Measurements from ENCODE around the gene CHEK2.

DNA sequence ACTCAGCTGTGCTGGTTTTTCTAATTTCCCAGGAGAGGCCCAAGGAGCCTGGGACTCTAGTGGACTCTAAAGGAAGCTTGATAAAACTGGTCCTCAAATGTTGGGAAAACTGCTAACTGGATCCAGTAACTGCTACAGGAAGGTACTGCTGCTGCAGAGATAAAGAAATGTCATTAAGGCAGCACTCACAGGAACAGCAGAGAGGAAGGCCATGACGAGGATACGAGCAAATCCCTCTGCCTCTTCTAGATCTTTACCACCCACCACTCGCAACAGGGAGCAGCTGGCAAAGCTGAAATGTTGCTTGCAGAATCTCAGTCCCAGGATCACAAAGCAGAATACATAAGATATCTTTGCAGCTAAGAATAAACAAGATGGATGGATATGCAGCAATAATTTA lies 85.4 kb downstream of the CHEK2 start:
- no peak for TF ChIP-seq POLR2A (IDR thresholded peaks at IDR 0.05)
- TF ChIP-seq, protein P1, sequence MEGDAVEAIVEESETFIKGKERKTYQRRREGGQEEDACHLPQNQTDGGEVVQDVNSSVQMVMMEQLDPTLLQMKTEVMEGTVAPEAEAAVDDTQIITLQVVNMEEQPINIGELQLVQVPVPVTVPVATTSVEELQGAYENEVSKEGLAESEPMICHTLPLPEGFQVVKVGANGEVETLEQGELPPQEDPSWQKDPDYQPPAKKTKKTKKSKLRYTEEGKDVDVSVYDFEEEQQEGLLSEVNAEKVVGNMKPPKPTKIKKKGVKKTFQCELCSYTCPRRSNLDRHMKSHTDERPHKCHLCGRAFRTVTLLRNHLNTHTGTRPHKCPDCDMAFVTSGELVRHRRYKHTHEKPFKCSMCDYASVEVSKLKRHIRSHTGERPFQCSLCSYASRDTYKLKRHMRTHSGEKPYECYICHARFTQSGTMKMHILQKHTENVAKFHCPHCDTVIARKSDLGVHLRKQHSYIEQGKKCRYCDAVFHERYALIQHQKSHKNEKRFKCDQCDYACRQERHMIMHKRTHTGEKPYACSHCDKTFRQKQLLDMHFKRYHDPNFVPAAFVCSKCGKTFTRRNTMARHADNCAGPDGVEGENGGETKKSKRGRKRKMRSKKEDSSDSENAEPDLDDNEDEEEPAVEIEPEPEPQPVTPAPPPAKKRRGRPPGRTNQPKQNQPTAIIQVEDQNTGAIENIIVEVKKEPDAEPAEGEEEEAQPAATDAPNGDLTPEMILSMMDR (IDR thresholded peaks at IDR 0.05), result no peak
- TF ChIP-seq EP300 (IDR thresholded peaks at IDR 0.05), result no peak
- no peak for TF ChIP-seq POLR2AphosphoS5 (IDR thresholded peaks at IDR 0.05)
